NCI-H128 (cell line): Measurements from ENCODE around the gene HSD11B1.

Source experiments
- DNase-seq: peaks from one replicate; lab custom pipeline; 2025; ENCODE audit not compliant: unreplicated experiment; lab: John Stamatoyannopoulos, UW

The HSD11B1 gene

DNA sequence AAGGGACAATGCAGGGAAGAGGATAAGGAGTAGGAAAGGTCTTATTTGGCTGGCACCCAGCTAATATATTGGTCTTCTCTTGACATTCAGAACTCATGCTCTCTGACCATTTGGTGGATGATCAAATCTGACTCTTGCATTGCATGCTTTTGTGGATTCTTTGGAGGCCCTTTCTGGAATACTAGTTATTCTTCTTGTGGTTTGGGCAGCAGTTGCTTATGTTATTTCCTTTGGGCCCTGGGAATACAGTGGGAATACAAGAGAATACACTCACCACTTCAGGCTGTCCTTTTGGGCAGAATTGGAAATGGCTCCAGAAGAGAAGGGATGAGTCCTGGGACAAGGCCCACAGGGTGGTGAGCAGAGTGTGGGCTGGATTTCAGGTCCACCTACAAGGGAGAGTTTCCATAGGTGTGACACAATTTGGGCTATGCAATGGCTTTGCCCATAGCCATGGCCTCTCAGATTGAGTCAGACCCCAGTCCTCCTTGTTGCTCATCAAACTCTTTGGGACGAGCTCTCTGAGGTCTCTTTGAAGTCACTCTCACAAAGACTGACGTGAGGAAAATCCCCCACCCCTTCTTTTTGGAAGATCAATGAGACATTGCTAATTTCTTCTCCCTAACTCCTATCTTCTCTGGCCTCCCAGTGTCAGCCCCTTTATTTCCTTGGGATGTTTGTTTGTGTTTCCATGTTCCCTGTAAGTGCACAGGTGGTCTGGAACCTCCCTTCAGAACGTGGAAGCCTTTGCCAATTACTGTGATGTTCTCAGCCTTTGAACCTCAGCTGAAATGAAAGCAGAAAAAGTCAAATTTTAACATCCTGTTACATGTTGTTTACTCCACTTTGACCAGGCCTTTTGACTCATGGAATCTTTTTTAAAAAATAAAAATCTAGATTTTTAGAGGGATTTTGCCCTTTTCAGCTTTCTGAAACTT lies 19.4 kb downstream of the HSD11B1 start:
- DNase-seq, result no peak

DNA sequence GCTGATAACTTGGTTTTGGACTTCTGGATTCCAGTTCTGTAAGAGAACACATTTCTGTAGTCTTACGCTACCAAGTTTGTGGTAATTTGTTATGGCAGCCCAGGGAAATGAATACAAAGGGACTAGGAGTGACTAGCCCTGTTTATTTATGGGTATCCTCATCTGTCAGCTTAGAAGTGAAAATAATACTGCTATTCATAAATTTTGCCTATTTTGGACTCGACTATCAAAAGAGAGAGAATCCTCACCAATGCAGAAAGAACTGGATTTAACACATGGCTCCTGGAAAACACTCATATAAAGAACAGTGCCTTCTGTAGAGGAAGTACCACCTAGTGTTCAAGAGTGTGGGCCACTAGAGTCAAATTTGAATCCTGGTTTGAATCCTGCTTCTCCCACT lies 22.6 kb downstream of the HSD11B1 start:
- no peak for DNase-seq

DNA sequence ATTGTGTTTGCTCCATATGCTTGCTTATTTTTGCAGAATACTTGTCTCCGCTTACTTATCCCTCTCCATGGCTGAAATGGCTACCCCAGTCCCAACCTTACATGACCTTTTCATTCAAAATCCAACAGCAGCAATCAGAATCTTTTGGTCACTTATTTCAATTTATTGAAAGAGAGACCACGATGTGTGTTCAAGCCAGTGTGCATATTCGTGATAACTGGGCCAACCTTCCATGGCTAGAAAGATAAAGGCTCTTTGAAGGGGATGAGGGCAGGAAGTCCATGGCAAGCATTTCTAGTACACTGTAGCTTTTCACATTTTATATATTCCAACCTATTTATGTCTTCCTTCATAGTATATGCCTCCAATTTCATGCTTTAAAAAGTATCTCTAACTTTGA lies 23.1 kb downstream of the HSD11B1 start:
- no peak for DNase-seq

DNA sequence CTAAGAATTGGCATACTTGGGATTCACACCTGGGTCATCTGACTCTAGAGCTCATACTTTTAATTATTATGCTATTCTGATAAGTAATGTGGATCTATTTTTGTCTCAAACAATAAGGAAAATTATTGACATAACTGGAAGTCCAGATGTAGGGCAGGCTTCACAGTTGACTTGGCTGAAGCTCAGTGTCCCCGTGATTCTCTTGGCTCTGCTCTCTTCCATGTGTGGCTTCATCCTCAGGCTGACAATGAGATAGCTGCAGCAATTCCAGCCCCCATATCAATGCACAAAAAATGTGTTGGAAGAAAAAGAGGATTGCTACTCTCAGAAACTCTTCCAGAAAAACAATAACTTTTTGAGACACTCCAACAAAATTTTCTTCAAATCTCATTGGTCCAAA lies 23.8 kb downstream of the HSD11B1 start:
- DNase-seq, result no peak

DNA sequence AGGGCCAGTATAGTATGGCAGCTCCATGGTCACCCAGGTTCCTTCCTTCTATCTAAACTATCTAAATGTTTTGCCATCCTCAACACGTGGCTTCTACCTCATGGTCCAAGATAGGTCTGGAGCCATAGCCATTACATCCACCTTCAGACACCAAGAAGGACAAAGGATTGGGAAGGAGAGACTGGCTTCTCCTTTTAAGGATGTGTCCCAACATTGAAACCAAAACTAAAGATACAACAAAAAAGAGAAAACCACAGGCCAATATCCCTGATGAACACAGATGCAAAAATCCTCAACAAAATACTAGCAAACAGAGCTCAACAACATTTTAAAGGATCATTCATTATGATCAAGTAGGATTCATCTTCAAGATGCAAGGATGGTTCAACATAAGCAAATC lies 24.8 kb downstream of the HSD11B1 start:
- DNase-seq, result no peak

DNA sequence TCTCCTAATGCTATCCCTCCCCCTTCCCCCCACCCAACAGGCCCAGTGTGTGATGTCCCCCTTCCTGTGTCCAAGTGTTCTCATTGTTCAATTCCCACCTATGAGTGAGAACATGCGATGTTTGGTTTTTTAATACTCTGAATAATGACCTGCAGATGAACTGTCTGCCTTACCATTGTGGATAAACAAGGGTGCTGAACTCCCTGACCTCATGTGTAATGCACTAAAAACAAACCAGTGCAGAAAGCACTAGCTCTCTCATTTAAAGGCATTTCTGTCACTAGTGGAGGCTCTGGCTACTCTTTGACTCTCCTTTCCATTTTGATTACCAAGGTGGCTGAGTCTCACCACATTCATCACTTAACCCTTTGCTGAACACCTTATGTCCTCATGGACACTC lies 28.1 kb downstream of the HSD11B1 start:
- DNase-seq, result no peak

DNA sequence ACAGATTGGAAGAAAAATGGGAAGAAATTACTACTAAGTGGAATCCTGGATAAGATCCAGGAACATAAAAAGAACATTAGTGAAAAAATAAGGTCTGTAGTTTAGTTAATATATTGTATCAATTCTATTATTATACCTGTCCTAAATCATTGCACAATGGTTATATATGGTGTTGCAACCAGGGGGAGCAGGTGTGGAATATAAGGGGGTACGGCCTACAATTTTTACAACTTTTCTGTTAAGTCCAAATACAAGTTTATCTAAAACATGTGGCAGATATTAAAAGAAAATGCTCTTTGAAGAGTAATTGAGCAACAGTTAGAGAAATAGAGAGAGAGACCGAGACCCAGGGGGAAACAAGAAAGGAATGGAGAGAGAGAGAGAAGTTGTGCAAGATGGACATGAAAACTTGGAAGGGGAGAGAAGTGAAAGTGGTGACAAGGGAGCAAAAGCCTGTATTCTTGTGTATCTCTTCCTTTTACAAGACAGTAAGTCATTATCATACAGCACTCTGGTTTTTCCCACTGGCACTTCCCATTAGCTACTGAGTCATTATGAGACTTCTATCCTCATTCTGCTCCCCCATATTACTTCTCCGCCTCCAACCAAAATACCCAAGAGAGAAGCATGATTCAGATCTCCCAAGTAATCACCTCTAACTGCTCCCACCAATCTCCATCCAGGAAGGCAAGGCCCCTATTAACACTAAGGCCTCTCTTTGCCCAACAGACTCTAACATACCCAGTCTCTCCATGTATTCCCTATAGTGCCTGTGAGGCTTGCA lies 29.0 kb downstream of the HSD11B1 start:
- no peak for DNase-seq

DNA sequence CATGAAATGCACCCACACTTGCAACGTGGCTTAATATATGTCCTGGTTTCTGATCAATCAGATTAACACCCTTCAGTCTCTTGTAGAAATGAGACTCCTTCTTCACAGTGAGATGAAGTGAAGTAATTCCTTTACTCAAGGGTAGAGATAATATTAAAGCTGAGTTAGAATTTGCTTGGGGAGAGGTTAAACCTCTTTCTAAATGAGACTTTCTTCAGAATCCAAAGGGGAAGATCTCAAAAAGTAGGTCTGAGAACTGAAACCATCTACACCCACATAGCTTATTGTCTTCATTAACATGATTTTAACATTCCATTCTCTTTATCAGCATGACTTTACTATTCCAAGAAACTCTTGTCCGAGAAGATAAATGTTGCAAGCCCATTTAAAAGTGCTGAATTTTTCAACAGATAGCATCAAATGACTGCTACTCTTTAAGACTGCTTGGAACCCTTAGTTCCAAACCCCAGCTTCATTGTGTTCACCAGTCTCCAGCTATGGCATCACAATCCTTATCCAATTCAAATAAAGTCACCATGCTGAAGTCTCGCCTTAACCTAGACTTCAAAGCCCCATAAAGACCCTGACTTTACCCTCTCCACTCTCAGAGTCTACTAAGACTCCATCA lies 32.0 kb downstream of the HSD11B1 start:
- no peak for DNase-seq

DNA sequence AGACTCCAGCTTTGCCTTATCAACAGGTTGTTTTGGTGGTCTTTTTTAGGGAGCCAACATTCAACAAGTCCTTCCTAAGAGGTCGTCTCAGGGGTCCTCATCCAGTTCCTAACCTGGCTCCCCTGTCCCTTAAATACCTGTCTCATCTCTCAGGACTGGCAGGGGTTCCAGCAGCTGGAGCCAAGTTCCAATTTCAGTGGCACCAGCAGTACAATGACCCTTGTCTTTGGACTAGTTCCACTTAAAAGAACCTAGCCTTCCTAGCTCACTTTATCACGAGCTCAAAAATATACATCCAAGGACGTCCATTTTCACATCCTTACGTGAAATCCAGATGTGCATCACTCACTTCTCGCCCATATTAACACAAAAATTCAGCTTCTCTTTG lies 32.5 kb downstream of the HSD11B1 start:
- no peak for DNase-seq

DNA sequence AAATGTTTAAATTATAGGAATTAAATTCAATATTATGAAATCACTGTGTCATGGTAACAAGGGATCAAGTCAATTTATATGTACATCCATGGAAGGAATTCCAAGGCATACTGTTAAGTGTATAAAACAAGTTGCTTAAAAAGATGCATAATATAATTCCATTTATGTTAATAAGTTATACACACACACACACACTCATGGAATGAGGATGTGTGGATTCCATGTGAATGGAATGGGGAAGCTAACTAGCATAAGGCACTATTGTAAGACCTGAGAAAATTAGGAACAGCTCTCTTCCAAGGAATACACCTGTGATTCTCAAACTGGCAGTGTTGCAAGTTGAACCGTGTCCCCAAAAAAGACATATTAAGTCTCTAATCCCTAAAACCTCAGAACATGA lies 33.6 kb downstream of the HSD11B1 start:
- DNase-seq, result no peak

DNA sequence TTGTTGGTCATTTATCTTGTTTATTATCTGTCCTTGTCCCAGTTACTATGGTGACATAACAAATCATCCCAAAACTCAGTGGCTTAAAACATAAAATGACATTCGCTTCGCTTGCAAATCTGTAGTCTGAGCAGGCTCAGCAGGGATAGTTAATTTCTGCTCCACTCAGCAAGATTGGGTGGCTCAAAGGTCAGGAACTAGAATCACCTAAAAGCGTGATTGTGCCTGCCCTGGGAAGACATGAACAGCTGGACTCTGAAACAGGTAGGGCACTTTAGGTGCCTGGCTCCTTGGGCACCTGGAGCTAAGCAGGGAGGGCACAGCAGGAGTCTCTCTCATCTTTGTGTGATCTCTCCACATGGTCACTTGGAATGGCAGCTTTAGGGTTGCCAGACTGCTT lies 36.5 kb downstream of the HSD11B1 start:
- DNase-seq, result no peak

DNA sequence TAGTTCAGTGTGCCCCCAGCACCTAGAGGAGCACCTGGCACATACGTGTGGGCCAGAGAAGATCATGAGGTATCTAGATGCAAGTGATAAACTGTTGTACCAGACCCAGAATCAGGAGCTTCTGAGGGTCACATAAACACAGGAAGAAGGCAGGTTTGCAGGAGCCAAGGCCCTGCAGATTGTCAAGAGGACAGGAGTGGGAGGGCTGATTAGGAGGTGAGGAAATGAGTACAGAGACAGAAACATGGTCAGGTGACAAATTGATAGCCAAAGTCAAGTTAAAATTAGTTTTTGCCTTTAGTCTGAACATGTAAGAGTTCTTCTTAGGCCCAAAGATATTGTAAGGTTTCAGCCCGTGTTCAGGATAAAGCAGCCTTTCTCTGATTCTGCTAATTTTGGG lies 37.2 kb downstream of the HSD11B1 start:
- DNase-seq, result no peak

DNA sequence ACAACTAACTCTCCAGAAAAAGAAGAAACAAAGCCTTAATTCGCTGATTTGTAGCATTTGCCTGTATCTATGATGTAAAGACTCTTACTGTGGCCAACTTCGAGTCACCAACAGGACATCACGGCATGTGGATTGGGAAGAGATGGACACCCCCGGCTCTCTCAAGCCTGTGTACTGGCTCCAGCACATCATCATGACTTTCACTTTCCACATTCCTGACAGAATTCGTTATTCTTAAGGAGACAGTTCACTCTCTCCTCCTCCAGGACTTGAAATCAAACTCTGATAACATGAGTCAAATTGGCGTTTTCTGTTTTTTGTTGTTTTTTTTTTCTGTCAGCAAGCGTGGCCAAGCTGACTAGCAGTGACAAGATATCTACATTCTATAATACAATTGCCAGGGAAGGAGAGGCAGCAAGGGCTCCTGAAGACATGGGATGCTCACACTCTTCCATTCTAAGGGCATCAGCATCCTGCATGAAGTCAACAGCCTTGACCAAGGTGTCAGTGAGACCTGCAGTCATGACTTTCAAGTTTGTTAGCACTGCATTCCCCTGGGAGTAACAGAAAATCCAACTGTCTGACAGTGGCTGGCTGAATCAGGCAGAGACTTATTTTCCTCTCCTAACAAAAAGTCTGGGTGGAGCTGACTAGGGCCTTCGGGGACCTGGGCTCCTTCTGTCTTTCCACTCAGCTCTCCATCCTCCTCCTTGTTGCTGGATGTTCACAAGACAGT lies 37.9 kb downstream of the HSD11B1 start:
- DNase-seq, result no peak

DNA sequence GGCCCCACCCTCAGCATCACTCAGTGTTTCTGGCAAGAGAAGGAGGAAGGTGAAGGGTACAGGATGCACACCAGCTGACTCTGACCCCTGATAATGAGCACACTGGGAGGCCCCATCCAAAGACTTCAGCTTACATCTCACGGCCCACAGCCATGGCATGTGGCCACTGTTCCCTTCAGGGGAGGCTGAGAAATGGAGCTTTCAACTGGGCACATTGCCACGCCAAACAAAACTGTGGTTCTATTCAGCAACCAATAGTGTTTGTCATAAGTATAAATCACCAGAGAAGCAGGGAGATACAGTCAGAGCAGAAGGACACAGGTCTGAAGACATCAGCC lies 38.5 kb downstream of the HSD11B1 start:
- DNase-seq, result no peak

DNA sequence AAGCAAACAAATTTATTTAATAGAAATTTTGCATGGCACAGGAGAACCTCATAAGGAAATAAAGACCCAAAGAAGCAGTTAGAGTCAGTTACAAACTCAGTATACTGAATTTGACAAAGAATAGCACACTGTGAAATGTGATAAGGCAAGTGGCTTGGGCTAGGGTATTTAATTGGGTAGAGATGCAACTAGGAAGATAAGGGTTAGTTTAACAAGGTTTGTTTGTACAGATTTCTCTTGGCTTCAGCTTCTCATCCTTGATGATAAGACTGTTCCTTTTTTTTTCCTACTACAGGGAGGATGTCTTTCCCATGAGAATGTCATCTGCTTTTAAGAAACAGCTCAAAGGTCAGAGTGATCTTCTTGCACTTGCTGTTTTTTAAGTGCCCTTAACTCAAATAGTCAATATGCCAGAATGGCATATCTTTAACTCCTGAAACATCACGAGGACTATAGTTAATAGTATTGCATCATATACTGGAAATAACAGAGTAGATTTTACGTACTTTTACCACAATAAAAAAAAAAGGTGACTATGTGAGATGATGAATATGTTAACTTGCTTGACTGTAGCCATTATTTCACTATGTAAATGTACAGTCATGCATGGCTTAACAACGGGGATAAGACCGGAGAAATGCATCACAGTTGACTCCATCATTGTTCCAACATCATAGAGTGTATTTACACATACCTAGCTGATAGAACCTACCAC lies 42.0 kb downstream of the HSD11B1 start:
- no peak for DNase-seq

DNA sequence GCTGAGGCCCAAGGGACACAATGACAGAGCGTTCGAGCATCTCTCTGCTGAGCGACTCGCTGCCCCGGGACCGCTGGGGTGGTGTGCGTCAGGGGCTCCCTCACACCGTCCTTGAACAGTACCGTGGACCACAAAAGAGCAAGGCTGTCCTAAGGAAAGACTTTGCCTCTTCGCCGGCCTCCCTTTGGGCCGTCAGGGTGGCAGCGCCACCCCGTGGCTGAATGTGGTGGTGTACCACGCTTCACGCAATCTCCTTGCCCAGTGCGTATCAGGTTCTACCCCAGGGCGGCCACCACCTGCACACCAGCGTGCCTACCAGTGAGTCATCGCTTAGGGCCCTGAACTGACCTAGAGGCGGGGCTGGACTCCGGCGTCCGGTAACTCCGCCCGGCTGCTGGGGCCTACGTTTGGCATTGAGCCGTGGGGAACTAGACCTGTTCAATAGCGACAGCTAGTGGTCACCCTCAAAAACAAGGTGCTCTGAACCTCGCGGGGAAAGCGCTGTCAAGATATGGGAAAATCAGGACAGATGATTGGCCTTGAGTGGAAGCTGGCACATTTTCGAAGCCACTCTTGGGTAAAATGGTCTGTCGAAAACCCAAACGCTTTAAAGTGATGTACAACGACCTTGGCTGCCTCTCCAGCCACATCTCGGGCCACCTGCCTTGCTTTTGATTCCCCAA lies 43.1 kb downstream of the HSD11B1 start:
- no peak for DNase-seq

DNA sequence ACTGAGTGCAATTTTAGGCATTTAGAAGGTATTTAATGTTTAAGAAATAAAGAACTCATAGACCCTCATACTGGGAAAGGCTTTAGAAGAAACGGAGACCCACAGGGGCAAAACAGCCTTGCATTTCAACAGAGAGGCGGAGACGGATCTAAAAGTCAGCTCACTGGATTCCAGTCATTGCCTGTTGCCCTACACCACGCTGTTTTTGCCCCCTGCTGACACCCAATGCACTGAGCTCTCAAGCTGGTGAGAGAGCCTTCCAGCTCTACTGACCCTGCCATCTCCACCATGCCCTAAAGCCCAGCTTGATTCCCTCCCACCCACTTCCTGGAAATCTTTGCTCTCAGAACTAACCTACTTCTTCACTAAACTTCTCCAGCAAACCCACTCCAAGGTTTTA lies 44.0 kb downstream of the HSD11B1 start:
- no peak for DNase-seq

DNA sequence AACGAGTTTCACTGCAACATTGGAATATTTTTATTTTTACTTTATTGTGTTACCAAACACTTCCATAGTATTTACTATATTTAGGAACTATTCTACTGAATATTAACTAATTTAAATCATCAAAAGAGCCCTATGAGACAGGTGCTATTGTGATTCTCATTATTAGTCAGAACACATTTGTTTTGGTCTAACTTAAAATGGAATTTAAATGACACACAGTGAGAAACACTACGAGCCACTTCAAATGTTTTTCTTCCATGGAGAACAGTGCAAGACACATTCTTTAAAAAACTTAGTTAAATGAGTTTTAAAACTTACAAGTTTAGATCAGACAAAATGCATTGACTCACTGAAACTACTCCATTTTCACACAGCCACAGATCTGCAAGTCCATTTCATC lies 44.6 kb downstream of the HSD11B1 start:
- DNase-seq, result no peak

DNA sequence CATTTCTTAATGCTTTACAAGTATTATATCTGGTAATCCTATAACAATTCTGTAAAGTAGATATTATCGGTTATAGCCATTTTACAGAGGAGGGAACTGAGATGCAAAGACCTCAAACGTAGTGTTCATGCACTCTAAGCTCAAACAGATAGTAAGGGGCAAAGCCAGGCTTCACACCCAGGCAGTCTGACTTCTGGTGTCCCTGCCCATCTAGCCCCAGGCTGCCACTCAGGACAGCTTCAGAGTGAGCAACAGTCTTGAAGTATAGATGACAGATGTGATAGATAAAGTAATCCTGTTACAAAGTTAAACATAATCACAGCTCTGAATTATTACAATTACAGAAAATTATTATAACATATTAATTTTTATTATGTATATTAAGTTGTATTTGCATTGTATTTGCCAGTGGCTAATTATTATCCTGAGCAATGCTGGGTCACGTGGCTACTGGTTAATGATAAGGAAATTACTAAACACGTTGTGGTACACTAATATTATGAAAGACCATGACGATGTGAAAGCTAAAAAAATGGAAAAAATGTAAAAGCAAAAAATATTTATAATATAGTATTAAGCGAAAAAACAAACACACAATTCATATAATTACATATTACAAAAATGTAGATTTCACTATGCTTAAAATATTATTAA lies 45.2 kb downstream of the HSD11B1 start:
- DNase-seq, result no peak
